ENCODE measurements around the gene CCDC184.

Gene CCDC184

DNA sequence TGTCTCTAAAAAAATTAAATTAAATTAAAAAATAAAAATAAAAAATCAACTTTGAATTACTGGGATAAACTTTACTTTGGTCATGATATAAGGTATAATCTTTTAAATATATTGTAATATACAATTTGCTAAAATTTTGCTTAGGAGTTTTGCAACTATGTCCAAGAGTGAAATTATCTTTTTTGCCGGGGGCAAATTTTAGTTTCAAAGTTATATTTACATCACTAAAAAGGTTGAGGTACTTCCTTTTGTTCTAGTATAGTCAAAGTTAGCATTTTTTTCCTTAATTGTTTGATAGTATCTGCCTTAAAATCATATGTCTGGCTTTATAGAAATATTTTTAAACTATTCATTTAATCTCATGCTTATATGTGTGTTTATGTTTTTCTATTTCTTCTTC, 37.3 kb downstream of the CCDC184 start:
- TF ChIP-seq RAD21 (IDR thresholded peaks at IDR 0.05; ENCODE audit: low read depth) (no peak), CEBPB (IDR thresholded peaks at IDR 0.05) (no peak), ZBTB7A (IDR thresholded peaks at IDR 0.05; ENCODE audit: low read depth) (no peak), TCF12 (IDR thresholded peaks at IDR 0.05; ENCODE audit: low read depth) (no peak), EP300 (IDR thresholded peaks at IDR 0.05; ENCODE audit: borderline replicate concordance) (no peak), TEAD4 (IDR thresholded peaks at IDR 0.05) (no peak), NFIC (IDR thresholded peaks at IDR 0.05) (no peak), TAF1 (IDR thresholded peaks at IDR 0.05; ENCODE audit: low read depth) (no peak), EGR1 (IDR thresholded peaks at IDR 0.05) (no peak), CREB1 (IDR thresholded peaks at IDR 0.05; ENCODE audit: low read depth) (no peak), YY1 (IDR thresholded peaks at IDR 0.05; ENCODE audit: low read depth) (no peak), FOXM1 (IDR thresholded peaks at IDR 0.05; ENCODE audit: borderline replicate concordance, low read depth) (no peak)
- TF ChIP-seq, protein P1, sequence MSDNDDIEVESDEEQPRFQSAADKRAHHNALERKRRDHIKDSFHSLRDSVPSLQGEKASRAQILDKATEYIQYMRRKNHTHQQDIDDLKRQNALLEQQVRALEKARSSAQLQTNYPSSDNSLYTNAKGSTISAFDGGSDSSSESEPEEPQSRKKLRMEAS (IDR thresholded peaks at IDR 0.05) = no peak
- TF ChIP-seq, protein P2, sequence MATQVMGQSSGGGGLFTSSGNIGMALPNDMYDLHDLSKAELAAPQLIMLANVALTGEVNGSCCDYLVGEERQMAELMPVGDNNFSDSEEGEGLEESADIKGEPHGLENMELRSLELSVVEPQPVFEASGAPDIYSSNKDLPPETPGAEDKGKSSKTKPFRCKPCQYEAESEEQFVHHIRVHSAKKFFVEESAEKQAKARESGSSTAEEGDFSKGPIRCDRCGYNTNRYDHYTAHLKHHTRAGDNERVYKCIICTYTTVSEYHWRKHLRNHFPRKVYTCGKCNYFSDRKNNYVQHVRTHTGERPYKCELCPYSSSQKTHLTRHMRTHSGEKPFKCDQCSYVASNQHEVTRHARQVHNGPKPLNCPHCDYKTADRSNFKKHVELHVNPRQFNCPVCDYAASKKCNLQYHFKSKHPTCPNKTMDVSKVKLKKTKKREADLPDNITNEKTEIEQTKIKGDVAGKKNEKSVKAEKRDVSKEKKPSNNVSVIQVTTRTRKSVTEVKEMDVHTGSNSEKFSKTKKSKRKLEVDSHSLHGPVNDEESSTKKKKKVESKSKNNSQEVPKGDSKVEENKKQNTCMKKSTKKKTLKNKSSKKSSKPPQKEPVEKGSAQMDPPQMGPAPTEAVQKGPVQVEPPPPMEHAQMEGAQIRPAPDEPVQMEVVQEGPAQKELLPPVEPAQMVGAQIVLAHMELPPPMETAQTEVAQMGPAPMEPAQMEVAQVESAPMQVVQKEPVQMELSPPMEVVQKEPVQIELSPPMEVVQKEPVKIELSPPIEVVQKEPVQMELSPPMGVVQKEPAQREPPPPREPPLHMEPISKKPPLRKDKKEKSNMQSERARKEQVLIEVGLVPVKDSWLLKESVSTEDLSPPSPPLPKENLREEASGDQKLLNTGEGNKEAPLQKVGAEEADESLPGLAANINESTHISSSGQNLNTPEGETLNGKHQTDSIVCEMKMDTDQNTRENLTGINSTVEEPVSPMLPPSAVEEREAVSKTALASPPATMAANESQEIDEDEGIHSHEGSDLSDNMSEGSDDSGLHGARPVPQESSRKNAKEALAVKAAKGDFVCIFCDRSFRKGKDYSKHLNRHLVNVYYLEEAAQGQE (IDR thresholded peaks at IDR 0.05; ENCODE audit: low read depth) = no peak
- TF ChIP-seq, protein P3, sequence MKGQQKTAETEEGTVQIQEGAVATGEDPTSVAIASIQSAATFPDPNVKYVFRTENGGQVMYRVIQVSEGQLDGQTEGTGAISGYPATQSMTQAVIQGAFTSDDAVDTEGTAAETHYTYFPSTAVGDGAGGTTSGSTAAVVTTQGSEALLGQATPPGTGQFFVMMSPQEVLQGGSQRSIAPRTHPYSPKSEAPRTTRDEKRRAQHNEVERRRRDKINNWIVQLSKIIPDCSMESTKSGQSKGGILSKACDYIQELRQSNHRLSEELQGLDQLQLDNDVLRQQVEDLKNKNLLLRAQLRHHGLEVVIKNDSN (IDR thresholded peaks at IDR 0.05) = no peak

DNA sequence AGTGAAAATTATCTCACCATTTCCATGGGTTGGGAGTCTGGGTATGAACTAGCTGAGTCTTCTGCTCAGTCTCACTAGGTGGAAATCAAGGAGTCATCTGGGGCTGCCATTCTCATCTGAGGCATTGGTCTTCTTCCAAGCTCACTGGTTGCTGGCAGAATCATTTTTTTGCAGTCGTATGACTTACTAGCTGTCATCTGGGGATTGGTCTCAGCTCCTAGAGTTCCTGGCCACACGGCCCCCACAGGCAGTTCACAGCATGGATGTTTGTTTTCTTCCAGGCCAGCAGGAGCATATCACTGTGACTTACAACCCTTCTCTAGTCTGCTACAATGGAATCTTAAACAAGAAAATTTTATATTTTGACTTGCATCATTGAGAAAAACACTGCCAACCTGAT, 38.2 kb downstream of the CCDC184 start:
- no peak for TF ChIP-seq CREB1 (IDR thresholded peaks at IDR 0.05; ENCODE audit: low read depth)
- TF ChIP-seq, protein P3 (IDR thresholded peaks at IDR 0.05) = no peak
- no peak for TF ChIP-seq TAF1 (IDR thresholded peaks at IDR 0.05; ENCODE audit: low read depth)
- TF ChIP-seq EGR1 (IDR thresholded peaks at IDR 0.05) = no peak
- TF ChIP-seq EP300 (IDR thresholded peaks at IDR 0.05; ENCODE audit: borderline replicate concordance) = no peak
- no peak for TF ChIP-seq TEAD4 (IDR thresholded peaks at IDR 0.05)
- no peak for TF ChIP-seq CEBPB (IDR thresholded peaks at IDR 0.05)
- TF ChIP-seq FOXM1 (IDR thresholded peaks at IDR 0.05; ENCODE audit: borderline replicate concordance, low read depth) = no peak
- TF ChIP-seq ZBTB7A (IDR thresholded peaks at IDR 0.05; ENCODE audit: low read depth) = no peak

Measured in Ishikawa (cell line).